ENCODE measurements around the gene FXYD2.
A peak's percentile ranks its signal among the peaks of the same experiment; 100 is the strongest.
"Not testable (repeated sequence)": the region's sequence is repeated elsewhere in the genome, so short reads cannot be mapped to it uniquely, and the experiment has no call there.

Gene FXYD2

DNA sequence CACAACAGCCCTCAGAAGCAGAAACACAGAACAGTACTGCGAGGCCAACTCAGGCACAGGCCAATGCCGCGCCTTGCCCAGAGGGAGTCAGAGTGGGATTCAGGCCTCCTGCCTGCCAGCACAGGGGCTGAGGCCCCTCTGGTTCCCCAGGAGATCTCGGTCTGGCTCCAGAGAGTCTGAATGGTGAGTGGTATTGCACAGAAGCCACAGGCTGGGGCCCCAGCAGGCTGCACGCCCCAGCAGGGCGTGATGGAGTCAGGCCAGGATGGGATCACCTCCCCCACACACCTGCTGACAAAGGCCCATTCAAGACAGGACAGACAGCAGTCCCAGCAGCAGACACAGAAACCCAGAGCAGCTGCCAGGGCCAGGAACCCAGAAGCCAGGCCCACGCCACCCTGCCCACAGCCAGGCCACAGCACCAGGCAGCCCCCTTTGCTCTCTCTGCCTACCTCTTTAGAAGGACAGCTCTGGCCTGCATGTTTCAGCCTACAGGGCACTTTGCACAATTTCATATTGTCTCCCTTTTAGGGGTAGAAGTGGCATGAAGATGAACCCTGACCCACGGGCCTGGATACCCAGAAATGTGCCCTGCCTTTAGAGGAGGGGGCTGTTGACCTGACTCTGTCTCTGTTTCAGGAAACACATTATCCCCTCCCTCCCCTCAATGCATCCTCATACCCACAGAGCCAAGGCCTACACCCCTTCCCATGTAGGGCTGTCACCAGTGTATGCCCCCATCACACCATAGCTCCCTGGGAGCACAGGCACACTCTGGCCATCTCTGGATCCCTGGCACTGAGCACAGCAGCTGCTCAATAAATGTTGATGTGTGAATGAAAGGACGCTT is 45.8 kb upstream of the FXYD2 start:
- DNase-seq (ENCODE audit: low read depth, low spot score), result no peak
- peaks cover 87% of the 10 kb centered on the region for H3K27me3 ChIP-seq (ENCODE audit: insufficient read depth, insufficient read length)

DNA sequence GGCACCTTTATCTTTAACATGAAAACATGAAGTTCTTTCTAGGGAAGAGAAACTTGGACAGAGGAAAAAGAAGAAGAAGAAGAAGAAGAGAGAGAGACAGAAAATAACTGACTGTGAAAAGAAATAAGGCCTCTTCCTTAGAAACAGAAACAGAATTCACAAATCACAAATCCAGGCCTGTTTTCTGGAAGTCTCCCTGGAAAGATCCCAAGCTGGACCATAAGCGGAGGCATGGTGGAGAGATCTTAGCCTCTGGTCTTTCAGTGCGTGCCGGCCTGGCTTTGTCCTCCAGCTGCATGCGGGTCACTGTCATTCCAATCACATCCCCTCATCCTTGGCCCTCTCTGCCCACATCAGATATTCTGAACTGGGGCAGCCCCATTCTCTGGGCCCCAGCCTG is 45.1 kb upstream of the FXYD2 start:
- Histone ChIP-seq H3K9ac (ENCODE audit: insufficient read length, low read depth) (no peak overlapping the region), H3K4me3 (ENCODE audit: insufficient read length, low read depth) (no peak overlapping the region), H3K9me3 (ENCODE audit: insufficient read depth, low read length) (no peaks in the 10 kb centered on the region), H3K36me3 (ENCODE audit: insufficient read depth, insufficient read length, low read length) (no peaks in the 10 kb centered on the region), H3K27me3 (ENCODE audit: insufficient read depth, insufficient read length) (peaks cover 84% of the 10 kb centered on the region), H3K4me1 (ENCODE audit: insufficient read depth, insufficient read length) (peaks cover 23% of the 10 kb centered on the region)
- no peak for DNase-seq (ENCODE audit: low read depth, low spot score)
- TF ChIP-seq SUZ12 (IDR thresholded peaks at IDR 0.05; ENCODE audit: extremely low read depth, insufficient read depth, insufficient read length) (no peak), ZNF274 (IDR thresholded peaks at IDR 0.05; ENCODE audit: low read depth, low read length) (no peak)

More for the DNA sequence above, 45.8 kb upstream of the FXYD2 start:
- H3K4me1 ChIP-seq (ENCODE audit: insufficient read depth, insufficient read length), result peaks cover 23% of the 10 kb centered on the region
- no peaks in the 10 kb centered on the region for H3K36me3 ChIP-seq (ENCODE audit: insufficient read depth, insufficient read length, low read length)
- H3K4me3 ChIP-seq (ENCODE audit: insufficient read length, low read depth), result no peak overlapping the region
- TF ChIP-seq YY1 (IDR thresholded peaks at IDR 0.05; ENCODE audit: insufficient read depth, insufficient read length) (no peak), SUZ12 (IDR thresholded peaks at IDR 0.05; ENCODE audit: extremely low read depth, insufficient read depth, insufficient read length) (no peak), ZNF274 (IDR thresholded peaks at IDR 0.05; ENCODE audit: low read depth, low read length) (no peak)
- peak overlapping the region; percentile 1 for H3K9ac ChIP-seq (ENCODE audit: insufficient read length, low read depth)
- no peaks in the 10 kb centered on the region for H3K9me3 ChIP-seq (ENCODE audit: insufficient read depth, low read length)

DNA sequence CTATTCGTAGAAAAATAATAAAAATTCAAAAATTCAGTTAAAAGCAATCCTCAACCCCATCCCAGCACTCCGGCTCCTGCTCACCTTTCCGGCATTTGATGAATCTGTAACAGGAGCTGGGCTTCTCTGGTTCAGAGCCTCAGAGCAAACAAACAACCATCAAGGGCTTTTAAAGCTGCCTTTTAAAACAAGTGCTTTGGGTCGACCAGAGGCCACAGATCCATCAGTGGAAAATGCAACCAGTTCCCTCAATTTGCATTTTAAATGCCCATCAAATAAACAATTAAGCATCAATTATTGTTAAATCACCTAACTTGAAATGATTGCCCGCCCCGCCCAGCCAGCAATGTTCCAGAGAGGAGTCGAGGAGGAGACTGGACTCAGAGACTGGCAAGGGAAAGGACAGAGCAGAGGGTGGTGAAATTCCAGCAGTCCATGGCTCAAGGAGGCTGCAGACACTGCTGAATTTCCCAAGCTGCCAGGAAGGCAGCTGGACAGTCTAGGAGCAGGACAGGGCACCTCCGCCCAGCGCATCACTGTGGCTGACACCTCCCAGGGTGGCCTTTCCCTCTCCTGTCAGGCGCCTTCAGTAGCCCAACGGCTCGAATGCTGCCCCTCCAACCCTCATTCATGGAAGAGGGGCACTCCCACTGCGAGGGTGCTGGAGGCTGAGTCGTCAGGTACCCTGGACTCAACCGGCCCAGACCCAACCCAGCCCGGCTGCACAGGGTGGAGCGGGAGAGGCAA is 44.4 kb upstream of the FXYD2 start:
- no peak for DNase-seq (ENCODE audit: low read depth, low spot score)
- Histone ChIP-seq H3K4me3 (ENCODE audit: insufficient read length, low read depth) (no peak overlapping the region), H3K27me3 (ENCODE audit: insufficient read depth, insufficient read length) (peaks cover 78% of the 10 kb centered on the region), H3K9ac (ENCODE audit: insufficient read length, low read depth) (peak overlapping the region; percentile 47), H3K36me3 (ENCODE audit: insufficient read depth, insufficient read length, low read length) (no peaks in the 10 kb centered on the region), H3K9me3 (ENCODE audit: insufficient read depth, low read length) (no peaks in the 10 kb centered on the region), H3K4me1 (ENCODE audit: insufficient read depth, insufficient read length) (peaks cover 23% of the 10 kb centered on the region)
- TF ChIP-seq YY1 (IDR thresholded peaks at IDR 0.05; ENCODE audit: insufficient read depth, insufficient read length), result no peak
- TF ChIP-seq ZNF274 (IDR thresholded peaks at IDR 0.05; ENCODE audit: low read depth, low read length), result no peak
- no peak for TF ChIP-seq SUZ12 (IDR thresholded peaks at IDR 0.05; ENCODE audit: extremely low read depth, insufficient read depth, insufficient read length)

DNA sequence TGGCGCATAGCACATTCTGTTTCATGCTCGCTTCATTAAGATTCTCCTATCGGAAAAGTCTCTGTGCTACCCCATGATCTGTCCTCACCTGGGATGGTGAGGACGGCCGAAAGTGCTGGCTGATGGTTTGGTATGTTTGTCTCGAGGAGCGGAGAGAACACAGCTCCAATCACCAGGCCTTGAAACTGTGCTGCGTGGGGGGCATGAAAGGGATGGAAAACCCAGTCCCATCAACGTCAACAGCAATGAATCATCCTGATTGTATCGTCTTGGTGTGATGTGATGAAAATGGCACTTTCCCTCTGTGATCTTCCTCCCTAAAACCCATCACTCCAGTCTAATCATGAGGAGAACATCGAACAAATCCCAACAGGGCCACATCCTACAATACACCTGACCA is 43.5 kb upstream of the FXYD2 start:
- no peaks in the 10 kb centered on the region for H3K36me3 ChIP-seq (ENCODE audit: insufficient read depth, insufficient read length, low read length)
- TF ChIP-seq YY1 (IDR thresholded peaks at IDR 0.05; ENCODE audit: insufficient read depth, insufficient read length) (no peak), SUZ12 (IDR thresholded peaks at IDR 0.05; ENCODE audit: extremely low read depth, insufficient read depth, insufficient read length) (no peak), ZNF274 (IDR thresholded peaks at IDR 0.05; ENCODE audit: low read depth, low read length) (no peak)
- no peak for DNase-seq (ENCODE audit: low read depth, low spot score)
- peaks cover 21% of the 10 kb centered on the region for H3K4me1 ChIP-seq (ENCODE audit: insufficient read depth, insufficient read length)
- no peak overlapping the region for H3K4me3 ChIP-seq (ENCODE audit: insufficient read length, low read depth)
- H3K9me3 ChIP-seq (ENCODE audit: insufficient read depth, low read length), result no peaks in the 10 kb centered on the region
- no peak overlapping the region for H3K9ac ChIP-seq (ENCODE audit: insufficient read length, low read depth)
- peaks cover 69% of the 10 kb centered on the region for H3K27me3 ChIP-seq (ENCODE audit: insufficient read depth, insufficient read length)

DNA sequence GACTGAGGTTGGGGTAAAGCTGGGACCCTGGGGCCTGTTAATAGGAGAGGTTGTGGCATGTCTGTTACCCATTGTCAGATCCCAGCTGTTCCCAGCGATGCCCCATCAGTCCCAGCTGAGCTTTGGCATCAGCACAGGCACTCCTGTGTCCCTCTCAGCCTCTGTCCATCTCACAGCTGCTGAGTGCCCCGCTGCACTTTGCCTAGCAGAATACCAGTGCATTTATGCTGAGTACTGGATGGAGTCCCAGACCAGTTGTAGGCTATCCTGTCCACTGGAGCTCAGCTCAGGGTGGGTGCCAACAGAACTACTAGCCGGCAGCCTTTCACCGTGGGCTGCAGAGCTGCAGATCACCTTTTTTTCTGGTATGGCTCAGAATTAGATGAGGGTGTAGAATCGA is 42.0 kb upstream of the FXYD2 start:
- Histone ChIP-seq H3K4me1 (ENCODE audit: insufficient read depth, insufficient read length) (peaks cover 26% of the 10 kb centered on the region), H3K4me3 (ENCODE audit: insufficient read length, low read depth) (no peak overlapping the region), H3K9me3 (ENCODE audit: insufficient read depth, low read length) (no peaks in the 10 kb centered on the region), H3K9ac (ENCODE audit: insufficient read length, low read depth) (no peak overlapping the region), H3K36me3 (ENCODE audit: insufficient read depth, insufficient read length, low read length) (no peaks in the 10 kb centered on the region), H3K27me3 (ENCODE audit: insufficient read depth, insufficient read length) (peaks cover 54% of the 10 kb centered on the region)
- DNase-seq (ENCODE audit: low read depth, low spot score), result no peak
- no peak for TF ChIP-seq SUZ12 (IDR thresholded peaks at IDR 0.05; ENCODE audit: extremely low read depth, insufficient read depth, insufficient read length)
- no peak for TF ChIP-seq ZNF274 (IDR thresholded peaks at IDR 0.05; ENCODE audit: low read depth, low read length)
- no peak for TF ChIP-seq YY1 (IDR thresholded peaks at IDR 0.05; ENCODE audit: insufficient read depth, insufficient read length)

DNA sequence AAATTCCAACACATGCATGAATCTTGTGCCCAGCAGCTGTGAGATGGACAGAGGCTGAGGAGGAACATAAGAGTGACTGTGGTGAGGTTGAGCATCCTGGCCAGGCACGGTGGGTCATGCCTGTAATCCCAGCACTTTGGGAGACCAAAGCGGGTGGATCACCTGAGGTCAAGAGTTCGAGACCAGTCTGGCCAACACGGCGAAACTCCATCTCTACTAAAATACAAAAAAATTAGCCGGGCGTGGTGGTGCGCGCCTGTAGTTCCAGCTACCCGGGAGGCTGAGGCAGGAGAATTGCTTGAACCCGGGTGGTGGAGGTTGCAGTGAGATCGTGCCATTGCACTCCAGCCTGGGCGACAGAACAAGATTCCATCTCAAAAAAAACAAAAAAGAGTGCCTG is 41.0 kb upstream of the FXYD2 start:
- H3K9ac ChIP-seq (ENCODE audit: insufficient read length, low read depth), result not testable (repeated sequence)

DNA sequence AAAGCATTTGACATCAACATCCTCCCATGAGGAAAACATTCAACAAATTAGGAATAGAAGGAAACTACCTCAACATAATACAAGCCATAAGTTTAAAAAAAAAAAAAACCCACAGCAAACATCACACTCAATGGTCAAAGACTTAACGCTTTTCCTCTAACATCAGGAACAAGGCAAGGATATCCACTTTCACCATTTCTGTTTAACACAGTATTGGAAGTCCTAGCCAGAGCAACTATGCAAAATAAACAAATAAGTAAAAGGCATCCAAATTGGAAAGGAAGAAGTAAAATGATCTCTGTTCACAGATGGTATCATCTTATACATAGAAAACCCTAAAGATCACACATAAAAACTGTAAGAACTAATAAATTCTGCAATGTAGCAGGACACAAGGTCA is 38.8 kb upstream of the FXYD2 start:
- H3K9ac ChIP-seq (ENCODE audit: insufficient read length, low read depth), result no peak overlapping the region
- peaks cover 32% of the 10 kb centered on the region for H3K27me3 ChIP-seq (ENCODE audit: insufficient read depth, insufficient read length)
- H3K9me3 ChIP-seq (ENCODE audit: insufficient read depth, low read length), result no peaks in the 10 kb centered on the region
- TF ChIP-seq ZNF274 (IDR thresholded peaks at IDR 0.05; ENCODE audit: low read depth, low read length), result no peak
- TF ChIP-seq YY1 (IDR thresholded peaks at IDR 0.05; ENCODE audit: insufficient read depth, insufficient read length), result no peak
- TF ChIP-seq SUZ12 (IDR thresholded peaks at IDR 0.05; ENCODE audit: extremely low read depth, insufficient read depth, insufficient read length), result no peak
- no peak for DNase-seq (ENCODE audit: low read depth, low spot score)
- H3K36me3 ChIP-seq (ENCODE audit: insufficient read depth, insufficient read length, low read length), result no peaks in the 10 kb centered on the region
- H3K4me1 ChIP-seq (ENCODE audit: insufficient read depth, insufficient read length), result peaks cover 12% of the 10 kb centered on the region
- no peak overlapping the region for H3K4me3 ChIP-seq (ENCODE audit: insufficient read length, low read depth)

More for the DNA sequence above, 41.0 kb upstream of the FXYD2 start:
- not testable (repeated sequence) for H3K36me3 ChIP-seq (ENCODE audit: insufficient read depth, insufficient read length, low read length); DNase-seq (ENCODE audit: low read depth, low spot score); H3K9me3 ChIP-seq (ENCODE audit: insufficient read depth, low read length); H3K4me3 ChIP-seq (ENCODE audit: insufficient read length, low read depth)
- H3K27me3 ChIP-seq (ENCODE audit: insufficient read depth, insufficient read length), result peaks cover 44% of the 10 kb centered on the region
- H3K4me1 ChIP-seq (ENCODE audit: insufficient read depth, insufficient read length), result peaks cover 25% of the 10 kb centered on the region
